Gastroesophageal sphincter (tissue), 4 donors: ENCODE data around the gene PCSK2. TPM values are rescaled to one million over a fixed set of nuclear protein-coding genes. Genes with fewer than 3 reads are reported as not detected.

Source experiments
- ATAC-seq: fragments of 150-250 bp; one replicate; pipeline ENCODE4 v1.9.1; 2016; ENCODE audit warnings: mild to moderate bottlenecking, moderate library complexity
- H3K27ac ChIP-seq, 4 donors: fragments of 200-600 bp; sonication (generic) in 3 of 4; 1 replicate in 3 of 4; 2 replicates in 1 of 4; pipeline ENCODE4 v1.5.1; 2016 to 2019
- H3K27me3 ChIP-seq: fragments of 200-600 bp; sonication (generic); one replicate; pipeline ENCODE4 v1.5.1; 2019
- H3K36me3 ChIP-seq, 2 donors: fragments of 200-600 bp; sonication (generic); one replicate each; pipeline ENCODE4 v1.5.1; 2019; ENCODE audit warnings: control low read depth in 1 of 2
- H3K4me1 ChIP-seq, 3 donors: fragments of 200-600 bp; sonication (generic); 1 replicate in 2 of 3; 2 replicates in 1 of 3; pipeline ENCODE4 v1.5.1; 2016 to 2019; ENCODE audit warnings: control low read depth in 2 of 3
- H3K4me3 ChIP-seq, 2 donors: fragments of 200-600 bp; sonication (generic); one replicate each; pipeline ENCODE4 v1.5.1; 2019; ENCODE audit warnings: mild to moderate bottlenecking in 1 of 2, moderate library complexity in 1 of 2
- H3K9me3 ChIP-seq, 3 donors: fragments of 200-600 bp; sonication (generic); one replicate each; pipeline ENCODE4 v1.5.1; 2017 to 2019; ENCODE audit warnings: control low read depth in 2 of 3
- CTCF ChIP-seq, 4 experiments: fragments of 200-600 bp in 2 of 4; fragments of 450-650 bp in 2 of 4; sonication (generic) in 1 of 4; IDR thresholded peaks; one replicate each; pipeline ENCODE4 v1.5.1; 2017 to 2019; ENCODE audit warnings: antibody characterized with exemption in 4 of 4, mild to moderate bottlenecking in 2 of 4, moderate library complexity in 2 of 4
- EP300 ChIP-seq: sonication (generic); formaldehyde crosslinking; IDR thresholded peaks from one replicate; pipeline ENCODE4 v1.6.1; 2017; ENCODE audit warnings: antibody characterized with exemption, mild to moderate bottlenecking
- POLR2A ChIP-seq, 2 donors: fragments of 450-650 bp; IDR thresholded peaks; one replicate each; pipeline ENCODE4 v1.6.1; 2017; ENCODE audit warnings: antibody characterized with exemption in 2 of 2, mild to moderate bottlenecking in 2 of 2, moderate library complexity in 1 of 2
- POLR2AphosphoS5 ChIP-seq: sonication (generic); formaldehyde crosslinking; IDR thresholded peaks from one replicate; pipeline ENCODE4 v1.6.1; 2017; ENCODE audit warnings: antibody characterized with exemption
- WGBS, 2 donors: methylation state at CpG; one replicate each; pipeline ENCODE4 v1.1.5; 2018; ENCODE audit warnings: low coverage in 1 of 2; 5-methylcytosine and 5-hydroxymethylcytosine counted together
- small RNA-seq, 4 donors: library from RNA; depleted of rRNA; stranded (forward); fragments of <200 nt; gene quantifications; one replicate each; pipeline ENCODE3, GENCODE V24; 2016
- total RNA-seq, 4 donors: library from RNA; depleted of rRNA; stranded (reverse); fragments of >200 nt; gene quantifications; one replicate each; pipeline ENCODE4 v1.1.0, GENCODE V29; 2016

PCSK2 gene
- total RNA-seq, 4 donors from 2014 or later: 1.6 to 8.5 (median 4.5) TPM

- 0 to 4% methylated on average over 1 to 11 of the region's 111 CpGs for WGBS, 2 donors
- Histone ChIP-seq H3K36me3 (no peaks in the 10 kb centered on the region), H3K4me3 (peak within 1 kb of the TSS; percentile 62 to 67), H3K27me3 (no peaks in the 10 kb centered on the region), H3K27ac (peak within 1 kb of the TSS; percentile 45 to 88 (median 68)), H3K9me3 (no peaks in the 10 kb centered on the region), H3K4me1 (peaks cover 0 to 32% (median 0%) of the 10 kb centered on the region in 3 donors)
- ATAC-seq: peak; percentile 75
- TF ChIP-seq CTCF (IDR thresholded peaks at IDR 0.05): peak in 2 of 4 experiments; percentile 9 to 12
- no peak for TF ChIP-seq POLR2AphosphoS5
- TF ChIP-seq POLR2A (IDR thresholded peaks at IDR 0.05): no peak
- no peak for TF ChIP-seq EP300
These were observed 304.1 kb downstream of the PCSK2 start, which contains the start of gene BFSP1 for GRCh38 chr20:17530716-17531664. BFSP1 (minus strand) TSS chr20:17531379; CDS start chr20:17531329, 50 bp downstream.

- WGBS, 2 donors: 56 to 79% methylated on average over 4 to 5 of the region's 5 CpGs
These were observed 304.8 kb downstream of the PCSK2 start for GRCh38 chr20:17531665-17532025.

GRCh38 chr20:17533396-17533795 is 306.6 kb downstream of the PCSK2 start:
- Histone ChIP-seq H3K4me1 (peaks cover 0 to 52% (median 0%) of the 10 kb centered on the region in 3 donors), H3K27ac (no peak overlapping the region), H3K36me3 (no peaks in the 10 kb centered on the region), H3K9me3 (no peaks in the 10 kb centered on the region), H3K4me3 (no peak overlapping the region), H3K27me3 (no peaks in the 10 kb centered on the region)
- TF ChIP-seq EP300: no peak
- TF ChIP-seq POLR2A (IDR thresholded peaks at IDR 0.05): no peak
- no peak for TF ChIP-seq POLR2AphosphoS5
- TF ChIP-seq CTCF (IDR thresholded peaks at IDR 0.05): no peak
- no peak for ATAC-seq
- 54% methylated on average over 1 of the region's 1 CpG; no CpG with 5 or more reads in 1 of the 2 donors for WGBS, 2 donors

More at GRCh38 chr20:17531665-17532025, 304.8 kb downstream of the PCSK2 start:
- H3K4me3 ChIP-seq: peak overlapping the region; percentile 62 to 67
- H3K4me1 ChIP-seq: peaks cover 0 to 34% (median 0%) of the 10 kb centered on the region in 3 donors
- TF ChIP-seq CTCF (IDR thresholded peaks at IDR 0.05): no peak
- TF ChIP-seq POLR2AphosphoS5: no peak
- no peak for TF ChIP-seq EP300
- TF ChIP-seq POLR2A (IDR thresholded peaks at IDR 0.05): no peak
- no peaks in the 10 kb centered on the region for H3K36me3 ChIP-seq
- ATAC-seq: no peak
- H3K9me3 ChIP-seq: no peaks in the 10 kb centered on the region
- peak overlapping the region; percentile 45 to 88 (median 68) for H3K27ac ChIP-seq
- no peaks in the 10 kb centered on the region for H3K27me3 ChIP-seq

- Histone ChIP-seq H3K4me3 (no peak overlapping the region), H3K4me1 (peaks cover 0 to 57% (median 0%) of the 10 kb centered on the region in 3 donors), H3K27ac (no peak overlapping the region), H3K27me3 (no peaks in the 10 kb centered on the region), H3K36me3 (no peaks in the 10 kb centered on the region), H3K9me3 (no peaks in the 10 kb centered on the region)
- TF ChIP-seq CTCF (IDR thresholded peaks at IDR 0.05) (no peak), POLR2A (IDR thresholded peaks at IDR 0.05) (no peak), EP300 (no peak), POLR2AphosphoS5 (no peak)
- ATAC-seq: no peak
- 74 to 80% methylated on average over 1 to 3 of the region's 3 CpGs for WGBS, 2 donors
These were observed 307.2 kb downstream of the PCSK2 start for GRCh38 chr20:17534077-17534476.

Small RNA genes within 50 kb of the gene (small RNA-seq; reads per million reads assigned to genes)
- gene AL359511.1 (0 reads per million in 4 donors), gene RNU1-131P (0 reads per million in 4 donors), gene RNU6-27P (0 reads per million in 4 donors)
